ENCODE results near the gene ASB13.
"Not testable (repeated sequence)": the region's sequence is repeated elsewhere in the genome, so short reads cannot be mapped to it uniquely, and the experiment has no call there.

Gene ASB13

GRCh38 chr10:5622186-5622960 is 44.0 kb downstream of the ASB13 start:
- no peak for DNase-seq (ENCODE audit: insufficient read length, low spot score)
- FAIRE-seq = no peak
- TF ChIP-seq TAF1 (IDR thresholded peaks at IDR 0.05; ENCODE audit: low read depth, low read length) = no peak

DNA sequence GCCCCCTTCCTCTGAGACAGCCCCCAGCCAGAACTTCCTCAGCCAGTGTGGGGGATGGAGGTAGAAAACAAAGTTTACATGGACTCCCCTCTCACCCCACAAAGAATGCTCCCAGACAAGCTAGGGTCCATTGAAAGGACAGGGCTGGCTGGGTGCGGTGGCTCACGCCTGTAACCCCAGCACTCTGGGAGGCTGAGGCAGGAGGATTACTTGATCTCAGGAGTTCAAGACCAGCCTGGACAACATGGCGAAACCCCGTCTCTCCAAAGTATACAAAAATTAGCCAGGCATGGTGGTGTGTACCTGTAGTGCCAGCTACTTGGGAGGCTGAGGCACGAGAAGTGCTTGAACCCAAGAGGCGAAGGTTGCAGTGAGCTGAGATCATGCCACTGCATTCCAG is 45.0 kb downstream of the ASB13 start:
- FAIRE-seq; DNase-seq (ENCODE audit: insufficient read length, low spot score): not testable (repeated sequence)

DNA sequence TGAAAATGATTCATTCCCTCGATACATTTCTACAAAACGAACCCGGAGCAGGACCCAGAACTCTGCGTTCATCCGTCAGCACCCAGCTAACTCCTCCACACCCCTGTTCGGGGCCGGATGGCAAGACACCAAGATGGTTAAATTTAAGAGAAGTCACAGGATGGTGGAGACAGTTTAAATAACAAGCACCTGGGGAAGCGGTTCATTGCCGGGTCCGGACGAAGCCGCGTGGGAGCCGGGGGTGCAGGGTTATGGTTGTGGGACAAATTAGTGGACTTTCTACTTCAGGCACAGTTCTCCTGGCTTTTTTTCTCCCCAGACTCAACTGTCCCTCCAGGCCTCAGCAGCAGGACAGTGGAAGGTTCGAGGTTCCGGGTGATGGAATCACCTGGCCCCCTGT is 45.4 kb downstream of the ASB13 start:
- TF ChIP-seq POU2F2 (IDR thresholded peaks at IDR 0.05; ENCODE audit: low read depth, low read length) (no peak), POLR2A (IDR thresholded peaks at IDR 0.05; ENCODE audit: low read depth, low read length) (no peak), TAF1 (IDR thresholded peaks at IDR 0.05; ENCODE audit: low read depth, low read length) (no peak), PAX5 (IDR thresholded peaks at IDR 0.05; ENCODE audit: insufficient read depth, low read length, severe bottlenecking) (no peak), POLR2AphosphoS5 (IDR thresholded peaks at IDR 0.05; ENCODE audit: low read depth, low read length) (no peak), SPI1 (IDR thresholded peaks at IDR 0.05; ENCODE audit: low read depth, low read length) (no peak)
- FAIRE-seq (no peak), DNase-seq (ENCODE audit: insufficient read length, low spot score) (no peak)

- DNase-seq (ENCODE audit: insufficient read length, low spot score) (no peak), FAIRE-seq (no peak)
- TF ChIP-seq TAF1 (IDR thresholded peaks at IDR 0.05; ENCODE audit: low read depth, low read length) (no peak), SPI1 (IDR thresholded peaks at IDR 0.05; ENCODE audit: low read depth, low read length) (no peak), POU2F2 (IDR thresholded peaks at IDR 0.05; ENCODE audit: low read depth, low read length) (no peak), PAX5 (IDR thresholded peaks at IDR 0.05; ENCODE audit: insufficient read depth, low read length, severe bottlenecking) (no peak), POLR2AphosphoS5 (IDR thresholded peaks at IDR 0.05; ENCODE audit: low read depth, low read length) (no peak), POLR2A (IDR thresholded peaks at IDR 0.05; ENCODE audit: low read depth, low read length) (no peak)
Observed at GRCh38 chr10:5620223-5620721, 46.1 kb downstream of the ASB13 start.

DNA sequence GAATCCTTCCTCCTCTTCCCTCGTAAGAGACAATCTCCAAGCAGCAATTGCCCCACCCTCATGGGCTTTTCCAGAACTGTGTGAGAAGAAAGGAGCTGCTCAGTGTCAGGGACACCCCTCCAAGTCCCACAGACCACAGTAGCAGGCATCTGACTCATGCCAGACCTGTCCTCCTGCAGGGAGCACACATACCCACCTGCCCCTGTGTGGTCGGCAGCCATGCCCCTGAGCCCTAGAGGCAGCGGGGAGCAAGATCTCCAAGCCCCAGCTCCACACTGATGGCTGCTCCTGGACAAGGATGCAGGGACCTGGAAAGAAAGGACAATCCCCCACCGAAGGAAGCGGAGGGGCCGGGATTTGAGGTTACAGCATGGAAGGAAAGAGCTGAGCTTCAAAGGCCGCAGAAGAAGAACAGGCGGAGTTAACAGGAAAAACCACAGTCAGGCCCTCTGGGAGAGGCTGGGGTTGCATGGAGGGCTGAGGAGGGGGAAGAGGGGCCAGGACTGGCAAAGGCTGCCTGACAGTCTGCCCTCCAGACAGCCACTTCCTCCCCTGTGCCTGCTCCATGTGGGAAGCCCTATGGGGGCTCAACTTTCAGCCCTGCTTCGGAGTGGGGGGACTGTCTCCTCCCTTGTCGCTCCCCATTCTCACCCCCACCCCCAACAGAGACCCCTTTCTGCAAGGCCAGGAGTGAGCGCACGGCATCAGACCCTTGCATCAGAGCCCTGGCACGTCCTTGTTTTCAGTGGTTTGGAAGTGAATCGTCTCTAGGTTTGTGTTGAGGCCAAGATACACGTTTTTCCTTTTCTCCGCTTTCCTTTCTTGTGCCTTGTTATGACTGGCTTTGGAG is 46.8 kb downstream of the ASB13 start:
- no peak for FAIRE-seq
- no peak for DNase-seq (ENCODE audit: insufficient read length, low spot score)
- TF ChIP-seq POLR2AphosphoS5 (IDR thresholded peaks at IDR 0.05; ENCODE audit: low read depth, low read length) (no peak), SPI1 (IDR thresholded peaks at IDR 0.05; ENCODE audit: low read depth, low read length) (no peak), TAF1 (IDR thresholded peaks at IDR 0.05; ENCODE audit: low read depth, low read length) (no peak), PAX5 (IDR thresholded peaks at IDR 0.05; ENCODE audit: insufficient read depth, low read length, severe bottlenecking) (no peak), POLR2A (IDR thresholded peaks at IDR 0.05; ENCODE audit: low read depth, low read length) (no peak), POU2F2 (IDR thresholded peaks at IDR 0.05; ENCODE audit: low read depth, low read length) (no peak)

DNA sequence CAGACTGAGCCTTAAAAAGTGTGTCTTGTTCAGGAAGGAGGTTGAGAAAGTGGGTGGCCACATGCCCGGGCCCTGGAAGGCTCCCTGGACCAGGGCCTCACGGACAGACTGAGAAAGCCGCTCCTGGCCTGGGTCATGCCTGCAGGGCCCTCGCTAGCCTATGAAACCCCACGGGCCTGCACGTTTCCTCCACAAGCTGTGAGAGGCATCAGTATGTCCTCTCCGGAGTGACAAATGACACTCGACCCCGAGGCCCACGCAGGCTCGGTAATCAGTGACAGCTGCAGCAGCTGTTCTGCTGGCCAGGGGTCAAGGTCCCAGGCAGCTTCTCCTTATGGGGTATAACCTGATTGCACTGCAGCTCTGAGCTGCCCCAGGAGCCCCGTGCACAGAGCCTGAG is 47.6 kb downstream of the ASB13 start:
- FAIRE-seq = no peak
- TF ChIP-seq POU2F2 (IDR thresholded peaks at IDR 0.05; ENCODE audit: low read depth, low read length) (no peak), TAF1 (IDR thresholded peaks at IDR 0.05; ENCODE audit: low read depth, low read length) (no peak), SPI1 (IDR thresholded peaks at IDR 0.05; ENCODE audit: low read depth, low read length) (no peak), PAX5 (IDR thresholded peaks at IDR 0.05; ENCODE audit: insufficient read depth, low read length, severe bottlenecking) (no peak), POLR2A (IDR thresholded peaks at IDR 0.05; ENCODE audit: low read depth, low read length) (no peak), POLR2AphosphoS5 (IDR thresholded peaks at IDR 0.05; ENCODE audit: low read depth, low read length) (no peak)
- no peak for DNase-seq (ENCODE audit: insufficient read length, low spot score)

DNA sequence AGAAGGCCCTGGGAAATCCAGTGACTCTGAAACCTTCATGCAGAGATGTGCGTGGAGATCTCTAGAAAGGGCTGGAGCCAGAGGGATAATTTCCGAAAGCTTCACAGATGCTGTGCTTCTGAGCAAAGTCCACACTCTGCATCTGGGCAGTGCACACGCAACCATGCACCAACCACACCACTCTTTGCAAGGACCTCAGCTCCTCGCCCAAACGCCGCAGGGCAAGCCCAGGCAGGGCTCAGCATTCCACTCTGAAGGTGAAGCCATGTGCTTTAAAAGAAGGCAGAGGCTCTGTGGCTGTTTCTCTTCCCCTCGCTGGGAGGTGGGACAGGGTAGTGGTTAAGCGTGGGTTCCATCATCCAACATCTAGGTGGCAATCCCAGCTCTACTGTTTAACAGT is 48.4 kb downstream of the ASB13 start:
- TF ChIP-seq POLR2A (IDR thresholded peaks at IDR 0.05; ENCODE audit: low read depth, low read length) = no peak
- TF ChIP-seq POLR2AphosphoS5 (IDR thresholded peaks at IDR 0.05; ENCODE audit: low read depth, low read length) = no peak
- no peak for TF ChIP-seq PAX5 (IDR thresholded peaks at IDR 0.05; ENCODE audit: insufficient read depth, low read length, severe bottlenecking)
- no peak for TF ChIP-seq POU2F2 (IDR thresholded peaks at IDR 0.05; ENCODE audit: low read depth, low read length)
- FAIRE-seq = no peak
- no peak for DNase-seq (ENCODE audit: insufficient read length, low spot score)

DNA sequence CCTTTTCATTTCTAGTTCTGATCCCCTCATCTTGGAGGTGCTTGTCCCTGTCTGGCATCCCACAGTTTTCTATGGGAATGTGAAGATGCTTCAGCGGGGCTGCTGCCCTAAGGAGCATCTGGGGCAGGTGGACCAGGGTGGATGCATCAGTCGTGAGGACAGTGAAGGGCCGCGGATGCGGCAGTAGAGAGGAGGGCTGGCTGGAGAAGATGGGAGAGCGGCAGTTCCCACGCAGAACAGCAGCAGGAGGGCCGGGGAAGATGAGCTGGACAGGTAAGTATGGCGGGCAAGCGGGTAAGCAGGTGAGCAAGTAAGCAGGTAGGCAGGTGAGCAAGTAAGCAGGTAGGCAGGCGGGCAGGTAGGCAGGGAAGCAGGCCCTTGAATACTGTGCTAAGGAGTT is 48.9 kb downstream of the ASB13 start:
- no peak for FAIRE-seq
- TF ChIP-seq TAF1 (IDR thresholded peaks at IDR 0.05; ENCODE audit: low read depth, low read length) = no peak
- no peak for TF ChIP-seq POU2F2 (IDR thresholded peaks at IDR 0.05; ENCODE audit: low read depth, low read length)
- TF ChIP-seq POLR2A (IDR thresholded peaks at IDR 0.05; ENCODE audit: low read depth, low read length) = no peak
- no peak for TF ChIP-seq POLR2AphosphoS5 (IDR thresholded peaks at IDR 0.05; ENCODE audit: low read depth, low read length)
- no peak for TF ChIP-seq PAX5 (IDR thresholded peaks at IDR 0.05; ENCODE audit: insufficient read depth, low read length, severe bottlenecking)
- TF ChIP-seq SPI1 (IDR thresholded peaks at IDR 0.05; ENCODE audit: low read depth, low read length) = no peak
- no peak for DNase-seq (ENCODE audit: insufficient read length, low spot score)

- FAIRE-seq = no peak
- no peak for DNase-seq (ENCODE audit: insufficient read length, low spot score)
- TF ChIP-seq POU2F2 (IDR thresholded peaks at IDR 0.05; ENCODE audit: low read depth, low read length) = no peak
- TF ChIP-seq PAX5 (IDR thresholded peaks at IDR 0.05; ENCODE audit: insufficient read depth, low read length, severe bottlenecking) = no peak
- TF ChIP-seq POLR2AphosphoS5 (IDR thresholded peaks at IDR 0.05; ENCODE audit: low read depth, low read length) = no peak
- no peak for TF ChIP-seq SPI1 (IDR thresholded peaks at IDR 0.05; ENCODE audit: low read depth, low read length)
- no peak for TF ChIP-seq TAF1 (IDR thresholded peaks at IDR 0.05; ENCODE audit: low read depth, low read length)
Observed at GRCh38 chr10:5616836-5617235, 49.6 kb downstream of the ASB13 start.

GRCh38 chr10:5616046-5616445 is 50.3 kb downstream of the ASB13 start:
- TF ChIP-seq TAF1 (IDR thresholded peaks at IDR 0.05; ENCODE audit: low read depth, low read length) = no peak
- no peak for TF ChIP-seq POLR2AphosphoS5 (IDR thresholded peaks at IDR 0.05; ENCODE audit: low read depth, low read length)
- no peak for TF ChIP-seq POLR2A (IDR thresholded peaks at IDR 0.05; ENCODE audit: low read depth, low read length)
- TF ChIP-seq PAX5 (IDR thresholded peaks at IDR 0.05; ENCODE audit: insufficient read depth, low read length, severe bottlenecking) = no peak
- no peak for TF ChIP-seq POU2F2 (IDR thresholded peaks at IDR 0.05; ENCODE audit: low read depth, low read length)
- no peak for TF ChIP-seq SPI1 (IDR thresholded peaks at IDR 0.05; ENCODE audit: low read depth, low read length)
- FAIRE-seq (no peak), DNase-seq (ENCODE audit: insufficient read length, low spot score) (no peak)

All from GM12891 (cell line).